Stomach (tissue), 4 donors: ENCODE data around the gene QRICH2.

Experiments used
- CTCF ChIP-seq, 7 experiments: fragments of 450-650 bp in 4 of 7; fragments of 200-600 bp in 3 of 7; sonication (generic) in 3 of 7; IDR thresholded peaks; one replicate each; pipeline ENCODE4 v1.5.1; 2016 to 2019; ENCODE audit warnings: antibody characterized with exemption in 7 of 7, control low read depth in 2 of 7, mild to moderate bottlenecking in 1 of 7
- EP300 ChIP-seq: sonication (generic); formaldehyde crosslinking; IDR thresholded peaks from one replicate; pipeline ENCODE4 v1.6.1; 2017; ENCODE audit warnings: antibody characterized with exemption
- POLR2A ChIP-seq, 4 donors: fragments of 450-650 bp; IDR thresholded peaks; one replicate each; pipeline ENCODE4 v1.6.1; 2016; ENCODE audit warnings: antibody characterized with exemption in 4 of 4, control low read depth in 2 of 4, mild to moderate bottlenecking in 1 of 4, moderate library complexity in 1 of 4
- POLR2AphosphoS5 ChIP-seq, 3 donors: sonication (generic); formaldehyde crosslinking; IDR thresholded peaks; one replicate each; pipeline ENCODE4 v1.6.1; 2016; ENCODE audit warnings: antibody characterized with exemption in 3 of 3

- TF ChIP-seq CTCF (IDR thresholded peaks at IDR 0.05) (no peak), POLR2A (IDR thresholded peaks at IDR 0.05) (no peak), POLR2AphosphoS5 (IDR thresholded peaks at IDR 0.05) (no peak), EP300 (no peak)
Observed at GRCh38 chr17:76293106-76293505, 15.0 kb downstream of the QRICH2 start.
